GM20431 (cell line): Measurements from ENCODE around the gene SHISA5.
"Not testable (repeated sequence)": the region's sequence is repeated elsewhere in the genome, so short reads cannot be mapped to it uniquely, and the experiment has no call there.

Source experiments
- in situ Hi-C: fragments of 300-500 bp; cut with MseI, MboI; formaldehyde crosslinking; loops from one replicate; pipeline ENCODE4 v1.15.0; 2020; ENCODE audit warnings: low sequenced_read_pairs; ENCODE audit not compliant: unreplicated experiment

The SHISA5 gene

GRCh38 chr3:48504051-48504946 is at the start of gene SHISA5:
TSS of gene SHISA5 (minus strand) at chr3:48504174. CDS start at chr3:48504094, 80 bp downstream.
- in situ Hi-C loops: no loop called here

- in situ Hi-C loops: no loop called here
Measured at GRCh38 chr3:48553361-48553760, 49.4 kb upstream of the SHISA5 start.

- in situ Hi-C loops: no loop called here
Measured at GRCh38 chr3:48552111-48552951, 48.4 kb upstream of the SHISA5 start.

GRCh38 chr3:48551651-48552050 is 47.7 kb upstream of the SHISA5 start:
- in situ Hi-C loops: not testable (repeated sequence)

GRCh38 chr3:48548729-48549705 is 45.0 kb upstream of the SHISA5 start:
- in situ Hi-C loops: no loop called here

- in situ Hi-C loops: no loop called here
Measured at GRCh38 chr3:48548126-48548525, 44.2 kb upstream of the SHISA5 start.

GRCh38 chr3:48546203-48546829 is 42.3 kb upstream of the SHISA5 start:
- in situ Hi-C loops: no loop called here

- in situ Hi-C loops: no loop called here
Measured at GRCh38 chr3:48544141-48544540, 40.2 kb upstream of the SHISA5 start.

- in situ Hi-C loops: no loop called here
Measured at GRCh38 chr3:48543271-48543866, 39.4 kb upstream of the SHISA5 start.

GRCh38 chr3:48538451-48538850 is 34.5 kb upstream of the SHISA5 start:
- in situ Hi-C loops: no loop called here

GRCh38 chr3:48536785-48537184 is 32.8 kb upstream of the SHISA5 start:
- in situ Hi-C loops: no loop called here

GRCh38 chr3:48536116-48536515 is 32.1 kb upstream of the SHISA5 start:
- in situ Hi-C loops: no loop called here

GRCh38 chr3:48535578-48535977 is 31.6 kb upstream of the SHISA5 start:
- in situ Hi-C loops: no loop called here

GRCh38 chr3:48532977-48533337 is 29.0 kb upstream of the SHISA5 start:
- in situ Hi-C loops: no loop called here

GRCh38 chr3:48532271-48532976 is 28.4 kb upstream of the SHISA5 start:
- in situ Hi-C loops: no loop called here

- in situ Hi-C loops: not testable (repeated sequence)
Measured at GRCh38 chr3:48530701-48531100, 26.7 kb upstream of the SHISA5 start.

- in situ Hi-C loops: no loop called here
Measured at GRCh38 chr3:48528754-48529153, 24.8 kb upstream of the SHISA5 start.

GRCh38 chr3:48528048-48528447 is 24.1 kb upstream of the SHISA5 start:
- in situ Hi-C loops: no loop called here

- in situ Hi-C loops: no loop called here
Measured at GRCh38 chr3:48524970-48525369, 21.0 kb upstream of the SHISA5 start.
